ENCODE results near the gene TRHDE. TPM values are rescaled to one million over a fixed set of nuclear protein-coding genes. Genes with fewer than 3 reads are reported as not detected.

The TRHDE gene
- total RNA-seq, 1 donor from 2014 or later: 30.6 TPM

- peak; percentile 49 for DNase-seq (ENCODE audit: low read depth)
Observed at GRCh38 chr12:72313806-72314205, 41.6 kb downstream of the TRHDE start.

GRCh38 chr12:72315858-72316257 lies 43.7 kb downstream of the TRHDE start:
- DNase-seq (ENCODE audit: low read depth): no peak

GRCh38 chr12:72318341-72318740 lies 46.2 kb downstream of the TRHDE start:
- DNase-seq (ENCODE audit: low read depth): no peak

GRCh38 chr12:72323881-72324280 lies 51.7 kb downstream of the TRHDE start:
- DNase-seq (ENCODE audit: low read depth): peak; percentile 67

- DNase-seq (ENCODE audit: low read depth): peak; percentile 93
Observed at GRCh38 chr12:72330301-72330700, 58.1 kb downstream of the TRHDE start.

DNA sequence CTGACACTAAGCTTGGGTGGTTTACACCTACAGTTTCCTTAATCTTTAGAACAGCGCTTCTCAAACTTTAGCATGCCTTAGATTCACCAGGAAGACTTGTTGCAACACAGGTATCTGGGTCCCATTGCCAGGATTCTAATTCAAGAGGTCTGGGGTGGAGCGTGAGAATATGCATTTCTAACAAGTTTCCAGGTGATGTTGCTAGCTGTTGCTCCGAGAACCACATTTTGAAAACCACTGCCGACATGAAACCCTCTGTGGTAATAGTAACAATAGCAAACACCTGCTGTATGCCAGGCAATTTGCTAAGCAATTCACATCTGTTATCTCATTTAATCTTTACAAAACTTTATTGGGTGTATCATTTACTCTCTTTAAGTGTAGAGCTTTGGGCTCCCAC lies 58.6 kb downstream of the TRHDE start:
- peak; percentile 65 for DNase-seq (ENCODE audit: low read depth)

DNA sequence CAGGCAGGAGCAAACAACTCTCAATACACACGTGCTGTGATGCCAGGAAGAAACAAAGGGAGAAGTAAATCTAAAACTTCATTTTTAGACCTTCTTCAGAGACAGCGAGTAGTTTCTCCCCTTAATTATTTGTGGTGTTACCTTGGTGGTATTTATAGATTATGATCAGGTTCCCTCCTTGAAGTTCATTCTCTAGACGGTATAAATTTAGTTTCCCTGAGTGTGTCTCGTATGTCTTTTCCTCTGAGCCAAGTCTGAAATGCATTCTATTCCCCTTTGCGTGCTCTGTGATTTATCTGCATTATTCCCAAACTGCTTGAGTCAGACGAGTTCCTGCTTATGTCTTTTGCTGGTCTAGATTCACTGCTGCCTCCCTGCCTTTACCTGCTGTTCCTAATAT lies 65.2 kb downstream of the TRHDE start:
- no peak for DNase-seq (ENCODE audit: low read depth)

DNA sequence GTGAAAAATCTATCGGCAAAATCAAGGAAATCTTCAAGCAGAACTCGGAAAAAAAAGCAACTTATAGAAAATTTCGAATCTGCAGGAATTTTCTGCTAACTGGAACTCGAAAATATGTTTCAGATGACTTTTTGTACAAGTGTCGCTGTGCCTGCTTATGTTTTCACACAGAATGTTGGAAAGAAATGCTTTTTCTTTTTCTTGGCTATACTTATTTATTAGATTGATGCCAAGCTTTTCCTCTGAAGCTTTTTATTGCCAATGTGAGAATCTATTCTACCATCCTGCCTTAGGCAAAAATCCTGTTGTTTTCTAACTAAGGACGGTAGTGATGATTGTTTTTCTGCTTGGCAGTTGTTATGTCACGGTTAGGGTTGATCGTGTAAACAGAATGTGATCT lies 65.8 kb downstream of the TRHDE start:
- DNase-seq (ENCODE audit: low read depth): no peak

- no peak for DNase-seq (ENCODE audit: low read depth)
Observed at GRCh38 chr12:72338437-72338836, 66.3 kb downstream of the TRHDE start.

DNA sequence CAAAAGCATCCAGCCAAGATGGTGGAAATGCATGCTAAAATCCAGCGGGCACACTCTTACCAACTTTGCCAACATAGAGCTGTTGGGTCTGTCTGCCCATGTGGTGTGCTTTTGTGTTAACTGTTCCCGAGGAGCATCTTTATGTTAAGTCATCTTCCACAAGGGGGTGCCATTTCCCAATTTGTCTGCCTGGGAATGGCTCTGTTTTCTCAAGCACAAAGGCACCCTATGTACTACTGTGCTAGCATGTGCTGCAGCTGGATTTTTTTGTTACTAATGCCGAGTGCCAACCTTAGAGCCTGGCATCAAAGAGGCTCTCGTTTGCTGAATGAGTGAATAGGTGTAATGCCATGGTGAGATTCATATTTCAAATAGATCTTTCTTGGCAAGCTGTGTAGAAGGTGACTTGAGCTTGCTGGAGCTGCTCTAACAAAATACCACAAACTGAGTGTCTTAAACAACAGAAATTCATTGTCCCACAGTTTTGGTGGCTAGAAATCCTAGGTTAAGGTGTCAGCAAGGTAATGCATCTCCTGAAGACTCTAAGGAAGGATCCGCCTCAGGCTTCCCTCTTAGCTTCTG lies 74.3 kb downstream of the TRHDE start:
- DNase-seq (ENCODE audit: low read depth): peak; percentile 82

- DNase-seq (ENCODE audit: low read depth): no peak
Observed at GRCh38 chr12:72349491-72349890, 77.3 kb downstream of the TRHDE start.

DNA sequence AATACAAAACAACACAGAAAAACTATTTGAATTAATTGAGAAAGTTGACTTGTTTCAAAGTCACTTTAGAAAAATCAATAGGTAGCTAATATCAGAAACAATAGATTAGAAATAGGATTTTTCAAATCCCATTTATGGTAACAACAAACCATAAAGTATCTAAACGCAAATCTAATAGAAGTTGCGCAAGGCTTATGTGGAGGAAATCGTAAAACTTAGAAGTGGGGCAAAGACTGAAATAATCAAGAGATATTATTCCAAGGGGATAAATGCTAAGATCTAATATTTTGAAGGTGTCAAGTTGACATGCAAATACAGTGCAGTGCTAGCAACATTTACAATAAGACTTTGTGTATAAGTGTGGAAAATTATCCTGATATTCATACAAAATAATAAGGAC lies 87.2 kb downstream of the TRHDE start:
- no peak for DNase-seq (ENCODE audit: low read depth)

DNA sequence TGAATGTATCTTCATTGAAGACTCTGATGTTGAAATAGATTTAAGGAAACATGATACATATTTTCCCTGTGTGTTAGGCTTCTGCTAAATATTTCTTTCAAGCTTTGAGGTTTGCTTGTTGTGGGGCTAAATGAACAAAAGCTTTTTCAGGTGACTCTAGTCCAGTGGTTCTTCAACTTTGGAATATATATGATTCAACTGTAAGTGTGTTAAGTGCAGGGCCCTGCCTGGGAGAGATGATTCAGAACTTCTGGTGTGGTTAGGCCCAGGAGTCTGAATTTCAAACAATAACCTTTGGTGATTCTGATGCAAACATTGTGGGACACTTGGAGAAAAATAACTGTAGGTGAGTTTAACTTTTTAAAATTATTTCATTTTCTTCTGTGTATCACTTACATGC lies 93.0 kb downstream of the TRHDE start:
- DNase-seq (ENCODE audit: low read depth): peak; percentile 35

DNA sequence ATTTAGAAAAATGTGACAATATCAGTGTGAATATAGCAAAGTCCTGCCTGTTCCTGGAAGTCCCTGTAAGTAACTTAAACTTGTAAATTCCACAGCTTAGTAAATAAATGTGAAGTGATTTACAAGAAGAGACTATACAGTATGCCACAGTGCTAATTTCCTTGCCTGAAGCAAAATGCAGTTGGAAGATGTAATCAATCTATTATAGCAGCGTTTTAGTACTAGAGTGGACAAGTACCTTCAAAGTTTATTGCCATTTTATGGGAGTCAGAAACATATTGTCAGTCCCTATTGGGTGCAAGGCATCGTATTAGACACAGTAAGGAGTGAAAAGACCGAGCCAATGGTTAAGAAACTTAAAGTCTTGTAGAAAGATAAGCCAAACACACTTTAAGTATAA lies 94.1 kb downstream of the TRHDE start:
- DNase-seq (ENCODE audit: low read depth): no peak

- no peak for DNase-seq (ENCODE audit: low read depth)
Observed at GRCh38 chr12:72368298-72368697, 96.1 kb downstream of the TRHDE start.

DNA sequence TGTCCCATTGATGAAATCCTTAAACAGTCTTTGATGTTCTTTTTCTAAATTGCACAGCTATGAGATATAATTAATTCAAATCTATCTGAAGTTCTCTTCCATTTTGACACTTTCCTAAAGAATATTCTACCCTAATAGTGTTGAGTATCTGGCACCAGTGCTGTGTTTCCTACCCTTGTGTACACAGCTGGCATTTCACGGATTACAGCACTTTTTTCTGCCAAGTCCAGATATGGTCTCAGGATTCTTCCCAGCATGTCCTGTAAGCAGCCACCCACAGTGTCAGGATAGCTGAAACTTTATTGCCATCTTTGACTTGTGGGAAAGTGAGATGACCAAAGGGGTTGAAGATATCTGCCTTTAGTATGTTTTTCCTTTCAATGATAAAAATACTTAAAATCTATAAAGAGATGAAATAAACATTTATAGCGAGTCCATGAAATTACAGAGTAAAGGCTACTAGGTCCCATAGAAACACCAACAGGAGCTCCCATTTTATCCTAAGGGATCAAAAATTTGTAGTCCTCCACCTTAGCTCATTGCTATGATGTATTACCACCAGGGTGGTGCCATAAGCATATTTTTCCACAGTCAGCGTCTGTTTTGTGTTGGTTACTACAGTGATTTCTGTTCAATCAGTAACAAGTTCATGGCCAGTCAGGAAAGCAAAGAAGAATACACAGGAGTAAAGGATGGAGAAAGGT lies 96.7 kb downstream of the TRHDE start:
- peak; percentile 74 for DNase-seq (ENCODE audit: low read depth)

GRCh38 chr12:72369423-72369959 lies 97.3 kb downstream of the TRHDE start:
- DNase-seq (ENCODE audit: low read depth): no peak

DNA sequence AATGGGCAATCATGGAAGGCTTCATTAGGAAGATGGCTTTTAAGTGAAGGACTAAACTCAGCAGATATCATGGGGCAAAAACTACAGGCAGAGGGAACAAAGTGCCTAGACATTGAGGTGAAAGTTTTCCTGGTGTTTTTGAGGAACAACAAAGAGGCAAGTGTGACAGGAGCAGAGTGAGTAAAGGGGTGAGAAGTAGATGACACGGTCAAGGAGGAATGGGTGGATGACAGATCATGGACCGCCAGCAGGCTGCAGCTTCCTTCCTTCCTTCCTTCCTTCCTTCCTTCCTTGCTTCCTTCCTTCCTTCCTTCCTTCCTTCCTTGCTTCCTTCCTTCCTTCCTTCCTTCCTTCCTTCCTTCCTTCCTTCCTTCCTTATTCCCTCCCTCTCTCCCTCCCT lies 108.3 kb downstream of the TRHDE start:
- DNase-seq (ENCODE audit: low read depth): no peak

DNA sequence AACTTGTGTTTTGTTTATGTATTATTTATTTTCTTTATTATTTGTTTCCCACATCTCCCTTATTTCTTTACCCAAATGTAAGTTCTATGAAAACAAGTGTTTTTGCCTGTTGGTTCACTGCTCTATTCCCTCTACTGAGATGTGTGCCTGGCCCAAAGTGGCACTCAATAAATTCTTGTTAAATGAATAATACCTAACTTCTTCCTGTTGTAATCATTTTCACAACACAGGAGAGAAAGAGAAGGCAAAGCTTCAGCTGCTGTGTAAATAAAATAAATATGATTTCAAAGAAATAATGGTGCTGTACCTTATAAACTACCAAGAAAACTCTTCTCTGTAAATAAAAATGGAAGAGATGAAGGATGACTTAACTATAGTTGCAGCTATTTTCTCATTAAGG lies 116.2 kb downstream of the TRHDE start:
- peak; percentile 12 for DNase-seq (ENCODE audit: low read depth)

GRCh38 chr12:72390146-72390545 lies 118.0 kb downstream of the TRHDE start:
- no peak for DNase-seq (ENCODE audit: low read depth)

GRCh38 chr12:72406111-72406510 lies 133.9 kb downstream of the TRHDE start:
- DNase-seq (ENCODE audit: low read depth): no peak

GRCh38 chr12:72432037-72432604 lies 160.0 kb downstream of the TRHDE start:
- no peak for DNase-seq (ENCODE audit: low read depth)

DNA sequence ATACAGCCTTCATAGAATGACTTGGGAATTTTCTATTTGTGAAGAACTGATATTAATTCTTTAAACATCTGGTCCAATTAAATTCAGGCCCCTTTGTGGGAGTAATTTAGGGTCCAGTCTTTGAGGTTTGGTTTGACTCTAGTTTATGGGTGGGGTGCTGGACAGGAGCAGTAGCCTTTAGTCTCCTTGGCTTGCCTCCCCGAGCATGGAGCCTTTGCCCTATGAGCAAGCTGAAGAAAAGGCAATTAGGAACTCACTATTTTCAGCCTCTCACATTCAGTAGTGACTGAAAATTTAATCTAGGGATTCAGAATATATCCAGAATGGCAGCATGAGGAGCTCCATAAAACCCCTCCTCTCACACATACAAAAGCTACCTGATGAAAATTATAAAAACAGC lies 161.1 kb downstream of the TRHDE start:
- DNase-seq (ENCODE audit: low read depth): no peak

All from renal cortical epithelial cell (primary cell).